Caco-2 (cell line): ENCODE measurements around the gene SLC39A9. TPM values are rescaled to one million over a fixed set of nuclear protein-coding genes. Genes with fewer than 3 reads are reported as not detected.

Experiments
- BruUV-seq: library from RNA; stranded (reverse); fragments of 400-500 nt; replicated peaks from 2 replicates; lab custom pipeline; 2021; lab: Mats Ljungman, UMichigan
- CTCF ChIA-PET: fragments of 300-600 bp; sonication (Branson Sonifier 250); formaldehyde crosslinking; loops from one replicate; lab custom pipeline; 2022; ENCODE audit warnings: antibody characterized with exemption; lab: Charles Lee
- POLR2A ChIA-PET: fragments of 300-600 bp; sonication (Branson Sonifier 250); formaldehyde crosslinking; loops from one replicate; lab custom pipeline; 2022; ENCODE audit warnings: antibody characterized with exemption; lab: Charles Lee
- DNase-seq, 2 experiments: peaks; one replicate each; pipeline versions ENCODE4 v3.0.0 to v3.0.0-alpha.2; 2020 to 2022
- H3K27me3 ChIP-seq: replicated peaks from 2 replicates; pipeline ENCODE4 v1.6.0; 2011; ENCODE audit warnings: low read length; ENCODE audit not compliant: control insufficient read depth, insufficient read depth
- H3K36me3 ChIP-seq: 2 replicates; pipeline ENCODE4 v1.5.1; 2011; ENCODE audit warnings: low read length; ENCODE audit not compliant: control insufficient read depth, insufficient read depth
- H3K4me1 ChIP-seq: fragments of 250-450 bp; sonication (Bioruptor Pico); 2 replicates; pipeline ENCODE4 v1.5.1; 2020; ENCODE audit warnings: mild to moderate bottlenecking
- H3K4me3 ChIP-seq: 2 replicates; pipeline ENCODE4 v1.5.1; 2011; ENCODE audit warnings: low read depth, mild to moderate bottlenecking, control low read depth, low read length
- H3K9me3 ChIP-seq: fragments of 250-450 bp; sonication (Bioruptor Pico); 2 replicates; pipeline ENCODE4 v1.5.1; 2020; ENCODE audit warnings: mild to moderate bottlenecking, moderate library complexity
- H3K27ac Mint-ChIP-seq: one replicate; pipeline ENCODE4 v1.8.0; 2022; ENCODE audit warnings: mixed read lengths; ENCODE audit not compliant: unreplicated experiment
- H3K27me3 Mint-ChIP-seq: one replicate; pipeline ENCODE4 v1.8.0; 2022; ENCODE audit warnings: mixed read lengths; ENCODE audit not compliant: insufficient read depth, unreplicated experiment
- H3K36me3 Mint-ChIP-seq: one replicate; pipeline ENCODE4 v1.8.0; 2022; ENCODE audit warnings: mild to moderate bottlenecking, mixed read lengths; ENCODE audit not compliant: insufficient read depth, unreplicated experiment
- H3K4me1 Mint-ChIP-seq: one replicate; pipeline ENCODE4 v1.8.0; 2022; ENCODE audit warnings: low read depth, mixed read lengths; ENCODE audit not compliant: unreplicated experiment
- H3K4me3 Mint-ChIP-seq: one replicate; pipeline ENCODE4 v1.8.0; 2022; ENCODE audit warnings: mild to moderate bottlenecking, moderate library complexity, mixed read lengths; ENCODE audit not compliant: unreplicated experiment
- H3K9me3 Mint-ChIP-seq: one replicate; pipeline ENCODE4 v1.8.0; 2022; ENCODE audit warnings: mixed read lengths; ENCODE audit not compliant: unreplicated experiment
- intact Hi-C: fragments of 100-400 bp; cut with micrococcal nuclease; formaldehyde crosslinking; loops from one replicate; pipeline ENCODE4 v1.10.0; 2022; ENCODE audit not compliant: unreplicated experiment
- total RNA-seq: library from RNA; stranded (reverse); gene quantifications from 2 replicates; pipeline ENCODE4 v1.2.3, GENCODE V29; 2022
- TF ChIP-seq, protein P1 (sequence below), 2 experiments: fragments of 200-600 bp in 1 of 2; IDR thresholded peaks; 1 replicate in 1 of 2; 2 replicates in 1 of 2; pipeline versions ENCODE4 v1.5.1 to v1.8.0; 2011 to 2022; ENCODE audit warnings: antibody characterized with exemption in 1 of 2, control low read depth in 1 of 2, inconsistent platforms in 1 of 2, low read depth in 1 of 2, low read length in 1 of 2, mild to moderate bottlenecking in 1 of 2, moderate library complexity in 1 of 2; ENCODE audit not compliant: insufficient read depth in 1 of 2, severe bottlenecking in 1 of 2, unreplicated experiment in 1 of 2

Gene SLC39A9
- total RNA-seq, 1 experiment from 2014 or later, result 96.4 TPM

GRCh38 chr14:69374235-69374634 is 24.3 kb upstream of the SLC39A9 start:
- no TSS peak for BruUV-seq
- H3K4me1 ChIP-seq, result no peaks in the 10 kb centered on the region
- TF ChIP-seq, protein P1, sequence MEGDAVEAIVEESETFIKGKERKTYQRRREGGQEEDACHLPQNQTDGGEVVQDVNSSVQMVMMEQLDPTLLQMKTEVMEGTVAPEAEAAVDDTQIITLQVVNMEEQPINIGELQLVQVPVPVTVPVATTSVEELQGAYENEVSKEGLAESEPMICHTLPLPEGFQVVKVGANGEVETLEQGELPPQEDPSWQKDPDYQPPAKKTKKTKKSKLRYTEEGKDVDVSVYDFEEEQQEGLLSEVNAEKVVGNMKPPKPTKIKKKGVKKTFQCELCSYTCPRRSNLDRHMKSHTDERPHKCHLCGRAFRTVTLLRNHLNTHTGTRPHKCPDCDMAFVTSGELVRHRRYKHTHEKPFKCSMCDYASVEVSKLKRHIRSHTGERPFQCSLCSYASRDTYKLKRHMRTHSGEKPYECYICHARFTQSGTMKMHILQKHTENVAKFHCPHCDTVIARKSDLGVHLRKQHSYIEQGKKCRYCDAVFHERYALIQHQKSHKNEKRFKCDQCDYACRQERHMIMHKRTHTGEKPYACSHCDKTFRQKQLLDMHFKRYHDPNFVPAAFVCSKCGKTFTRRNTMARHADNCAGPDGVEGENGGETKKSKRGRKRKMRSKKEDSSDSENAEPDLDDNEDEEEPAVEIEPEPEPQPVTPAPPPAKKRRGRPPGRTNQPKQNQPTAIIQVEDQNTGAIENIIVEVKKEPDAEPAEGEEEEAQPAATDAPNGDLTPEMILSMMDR (IDR thresholded peaks at IDR 0.05; ENCODE audit: insufficient read depth in 1 of 2, low read depth in 1 of 2, low read length in 1 of 2, severe bottlenecking in 1 of 2, unreplicated experiment in 1 of 2), result no peak
- no peak for DNase-seq
- intact Hi-C loops, result no loop called here
- H3K4me1 Mint-ChIP-seq, result peaks cover 13% of the 10 kb centered on the region
- peaks cover 40% of the 10 kb centered on the region for H3K36me3 Mint-ChIP-seq
- no peak overlapping the region for H3K4me3 ChIP-seq
- H3K9me3 Mint-ChIP-seq, result peaks cover 13% of the 10 kb centered on the region
- H3K27ac Mint-ChIP-seq, result no peak overlapping the region
- ChIA-PET CTCF (interaction anchor here (0.9 kb wide), 1 partner anchor 113 kb away, joined by 3 read pairs; no protein-coding TSS in a partner anchor), POLR2A (no interaction called here)
- H3K27me3 Mint-ChIP-seq, result no peaks in the 10 kb centered on the region
- no peaks in the 10 kb centered on the region for H3K27me3 ChIP-seq
- no peaks in the 10 kb centered on the region; the same call in 1 of the 2 replicates for H3K36me3 ChIP-seq
- no peaks in the 10 kb centered on the region for H3K9me3 ChIP-seq
- no peak overlapping the region for H3K4me3 Mint-ChIP-seq

DNA sequence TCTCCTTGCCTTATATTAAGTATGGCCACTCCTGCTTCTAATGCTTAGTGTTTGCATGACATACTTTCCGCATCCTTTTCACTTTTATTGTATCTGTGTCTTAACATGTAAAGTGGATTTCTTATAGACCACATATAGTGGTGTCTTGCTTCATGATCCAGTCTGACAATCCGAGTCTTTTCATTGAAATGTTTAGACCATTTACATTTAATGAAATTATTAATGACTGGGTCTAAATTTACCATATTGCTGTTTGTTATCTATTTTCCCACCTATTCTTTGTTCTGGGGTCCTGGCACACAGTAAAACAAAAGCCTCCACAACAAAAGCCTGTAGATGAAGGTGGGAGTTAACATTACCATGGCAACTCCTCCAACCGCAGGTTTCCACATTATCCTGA is 23.3 kb upstream of the SLC39A9 start:
- intact Hi-C loops, result no loop called here
- TF ChIP-seq, protein P1 (IDR thresholded peaks at IDR 0.05; ENCODE audit: insufficient read depth in 1 of 2, low read depth in 1 of 2, low read length in 1 of 2, severe bottlenecking in 1 of 2, unreplicated experiment in 1 of 2), result no peak
- no peak overlapping the region for H3K27ac Mint-ChIP-seq
- Histone ChIP-seq H3K9me3 (no peaks in the 10 kb centered on the region), H3K27me3 (no peaks in the 10 kb centered on the region), H3K4me1 (no peaks in the 10 kb centered on the region), H3K4me3 (no peak overlapping the region), H3K36me3 (no peaks in the 10 kb centered on the region; the same call in 1 of the 2 replicates)
- CTCF ChIA-PET, result no interaction called here
- no peak overlapping the region for H3K4me3 Mint-ChIP-seq
- peaks cover 13% of the 10 kb centered on the region for H3K4me1 Mint-ChIP-seq
- H3K9me3 Mint-ChIP-seq, result peaks cover 13% of the 10 kb centered on the region
- peaks cover 50% of the 10 kb centered on the region for H3K36me3 Mint-ChIP-seq
- no peaks in the 10 kb centered on the region for H3K27me3 Mint-ChIP-seq
- POLR2A ChIA-PET, result no interaction called here
- no peak for DNase-seq
- BruUV-seq, result no TSS peak

GRCh38 chr14:69375722-69376121 is 22.8 kb upstream of the SLC39A9 start:
- DNase-seq, result no peak
- CTCF ChIA-PET, result no interaction called here
- peaks cover 55% of the 10 kb centered on the region for H3K36me3 Mint-ChIP-seq
- no peak overlapping the region for H3K4me3 Mint-ChIP-seq
- POLR2A ChIA-PET, result no interaction called here
- H3K4me3 ChIP-seq, result no peak overlapping the region
- intact Hi-C loops, result no loop called here
- no peaks in the 10 kb centered on the region for H3K27me3 Mint-ChIP-seq
- no peak overlapping the region for H3K27ac Mint-ChIP-seq
- peaks cover 13% of the 10 kb centered on the region for H3K4me1 Mint-ChIP-seq
- H3K9me3 Mint-ChIP-seq, result peaks cover 13% of the 10 kb centered on the region
- H3K4me1 ChIP-seq, result no peaks in the 10 kb centered on the region
- no TSS peak for BruUV-seq
- H3K27me3 ChIP-seq, result no peaks in the 10 kb centered on the region
- TF ChIP-seq, protein P1 (IDR thresholded peaks at IDR 0.05; ENCODE audit: insufficient read depth in 1 of 2, low read depth in 1 of 2, low read length in 1 of 2, severe bottlenecking in 1 of 2, unreplicated experiment in 1 of 2), result no peak
- H3K36me3 ChIP-seq, result no peaks in the 10 kb centered on the region; the same call in 1 of the 2 replicates
- H3K9me3 ChIP-seq, result no peaks in the 10 kb centered on the region
